Loucy (cell line): Measurements from ENCODE around the gene SDR39U1.

Experiments
- EZH2phosphoT487 ChIP-seq: fragments of 200-600 bp; IDR thresholded peaks from 2 replicates; pipeline ENCODE4 v1.6.1; 2018; ENCODE audit warnings: antibody characterized with exemption, mild to moderate bottlenecking, moderate library complexity, borderline replicate concordance
- TF ChIP-seq, protein P1 (sequence below): fragments of 200-600 bp; sonication (generic); conservative IDR thresholded peaks from 2 replicates; pipeline ENCODE4 v1.5.1; 2014; ENCODE audit warnings: mild to moderate bottlenecking, antibody characterized with exemption, low read length

DNA sequence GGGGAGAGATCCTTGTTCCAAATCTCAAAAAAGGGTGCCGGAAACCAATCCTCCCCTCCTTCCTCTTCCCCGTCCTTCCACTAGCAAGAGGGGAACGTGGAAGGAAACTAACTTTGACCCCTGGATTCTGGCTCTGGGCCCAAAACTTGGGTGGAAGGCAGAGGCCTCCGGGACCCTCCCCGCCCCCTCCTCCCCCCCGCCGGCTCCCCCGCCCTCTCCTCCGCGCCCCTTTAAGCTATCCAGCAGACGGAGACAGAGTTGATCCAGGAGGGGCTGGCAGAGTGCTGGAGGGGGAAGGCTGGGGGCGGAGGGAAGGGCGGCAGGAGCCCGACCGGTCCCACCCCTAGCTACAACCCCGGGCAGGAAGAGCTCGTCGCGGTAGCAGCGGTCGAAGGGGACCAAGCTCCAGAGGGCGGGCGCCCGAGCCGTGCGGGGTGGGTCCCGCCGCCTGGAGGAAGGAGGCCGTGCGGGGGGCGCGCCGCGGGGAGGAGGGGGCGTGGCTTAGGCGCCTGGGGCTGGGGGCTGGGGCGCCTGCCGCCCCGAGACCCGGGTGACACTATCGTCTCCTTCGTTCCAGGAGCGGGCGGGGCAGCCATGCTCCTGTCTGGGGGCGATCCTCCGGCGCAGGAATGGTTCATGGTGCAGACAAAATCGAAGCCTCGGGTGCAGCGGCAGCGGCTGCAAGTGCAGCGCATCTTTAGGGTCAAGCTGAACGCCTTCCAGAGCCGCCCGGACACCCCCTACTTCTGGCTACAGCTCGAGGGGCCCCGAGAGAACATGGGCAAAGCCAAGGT, 43.7 kb downstream of the SDR39U1 start, which contains the start of gene NYNRIN:
- TF ChIP-seq, protein P1, sequence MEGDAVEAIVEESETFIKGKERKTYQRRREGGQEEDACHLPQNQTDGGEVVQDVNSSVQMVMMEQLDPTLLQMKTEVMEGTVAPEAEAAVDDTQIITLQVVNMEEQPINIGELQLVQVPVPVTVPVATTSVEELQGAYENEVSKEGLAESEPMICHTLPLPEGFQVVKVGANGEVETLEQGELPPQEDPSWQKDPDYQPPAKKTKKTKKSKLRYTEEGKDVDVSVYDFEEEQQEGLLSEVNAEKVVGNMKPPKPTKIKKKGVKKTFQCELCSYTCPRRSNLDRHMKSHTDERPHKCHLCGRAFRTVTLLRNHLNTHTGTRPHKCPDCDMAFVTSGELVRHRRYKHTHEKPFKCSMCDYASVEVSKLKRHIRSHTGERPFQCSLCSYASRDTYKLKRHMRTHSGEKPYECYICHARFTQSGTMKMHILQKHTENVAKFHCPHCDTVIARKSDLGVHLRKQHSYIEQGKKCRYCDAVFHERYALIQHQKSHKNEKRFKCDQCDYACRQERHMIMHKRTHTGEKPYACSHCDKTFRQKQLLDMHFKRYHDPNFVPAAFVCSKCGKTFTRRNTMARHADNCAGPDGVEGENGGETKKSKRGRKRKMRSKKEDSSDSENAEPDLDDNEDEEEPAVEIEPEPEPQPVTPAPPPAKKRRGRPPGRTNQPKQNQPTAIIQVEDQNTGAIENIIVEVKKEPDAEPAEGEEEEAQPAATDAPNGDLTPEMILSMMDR: no peak
- TF ChIP-seq EZH2phosphoT487: no peak
